GM23338 (cell line): ENCODE results near the gene NUBPL. TPM values are rescaled to one million over a fixed set of nuclear protein-coding genes. Genes with fewer than 3 reads are reported as not detected.

Experiments used
- CREB1 ChIP-seq: fragments of 250-450 bp; sonication (Bioruptor Pico); IDR thresholded peaks from 2 replicates; pipeline ENCODE4 v1.5.0; 2020; ENCODE audit warnings: low read depth, mild to moderate bottlenecking, moderate library complexity
- CTCF ChIP-seq, 2 experiments: fragments of 200-600 bp in 1 of 2; sonication (generic) in 1 of 2; conservative IDR thresholded peaks; 2 replicates each; pipeline versions ENCODE4 v1.5.1 to v1.6.1; 2016 to 2017; ENCODE audit warnings: antibody characterized with exemption in 2 of 2, low read depth in 2 of 2, mild to moderate bottlenecking in 2 of 2, moderate library complexity in 1 of 2
- ETS1 ChIP-seq: IDR thresholded peaks from 2 replicates; pipeline ENCODE4 v1.6.1; 2016; ENCODE audit warnings: antibody characterized with exemption
- EZH2phosphoT487 ChIP-seq: fragments of 200-600 bp; sonication (generic); IDR thresholded peaks from one replicate; pipeline ENCODE4 v1.8.1; 2018; ENCODE audit warnings: antibody characterized with exemption; ENCODE audit not compliant: unreplicated experiment
- JUNB ChIP-seq: IDR thresholded peaks from one replicate; pipeline ENCODE4 v1.6.1; 2016; ENCODE audit warnings: antibody characterized with exemption; ENCODE audit not compliant: unreplicated experiment
- NANOG ChIP-seq: IDR thresholded peaks from 2 replicates; pipeline ENCODE4 v1.6.1; 2016; ENCODE audit warnings: antibody characterized with exemption, borderline replicate concordance
- POLR2AphosphoS5 ChIP-seq: IDR thresholded peaks from 2 replicates; pipeline ENCODE4 v1.6.1; 2016; ENCODE audit warnings: antibody characterized with exemption, low read depth
- REST ChIP-seq: IDR thresholded peaks from one replicate; pipeline ENCODE4 v1.6.1; 2018; ENCODE audit warnings: antibody characterized with exemption; ENCODE audit not compliant: unreplicated experiment
- STAT1 ChIP-seq: IDR thresholded peaks from one replicate; pipeline ENCODE4 v1.6.1; 2016; ENCODE audit warnings: antibody characterized with exemption; ENCODE audit not compliant: unreplicated experiment
- ZNF114 ChIP-seq: fragments of 250-450 bp; sonication (Bioruptor Pico); IDR thresholded peaks from 2 replicates; pipeline ENCODE4 v1.5.0; 2020; ENCODE audit warnings: mild to moderate bottlenecking, moderate library complexity
- ZNF331 ChIP-seq: fragments of 250-450 bp; sonication (Bioruptor Pico); IDR thresholded peaks from 2 replicates; pipeline ENCODE4 v1.5.0; 2020; ENCODE audit warnings: low read depth, mild to moderate bottlenecking, moderate library complexity
- ZNF462 ChIP-seq: fragments of 250-450 bp; sonication (Bioruptor Pico); IDR thresholded peaks from 2 replicates; pipeline ENCODE4 v1.5.0; 2020; ENCODE audit warnings: mild to moderate bottlenecking, moderate library complexity
- polyA plus RNA-seq: library from polyadenylated mRNA; unstranded; fragments of >200 nt; fragmentation: Nextera tagmentation; extraction: Ambion mirVana; gene quantifications from 2 replicates; pipeline ENCODE4 v1.2.1, GENCODE V29; 2016
- total RNA-seq: library from RNA; depleted of rRNA; stranded (reverse); fragments of >200 nt; shearing (Covaris generic); gene quantifications from 2 replicates; pipeline ENCODE4 v1.2.3, GENCODE V29; 2014

NUBPL gene
- total and polyA plus RNA-seq, 2 experiments from 2014 or later = 6.1 to 20.7 TPM

GRCh38 chr14:31825459-31825858, 264.3 kb downstream of the NUBPL start (continued):
- no peak for TF ChIP-seq ZNF462 (CRISPR knock-in tag)
- TF ChIP-seq REST = no peak
- TF ChIP-seq JUNB = no peak
- TF ChIP-seq STAT1 = no peak
- no peak for TF ChIP-seq ETS1
- TF ChIP-seq CTCF (conservative IDR thresholded peaks at IDR 0.05; ENCODE audit: low read depth in 2 of 2) = no peak
- TF ChIP-seq EZH2phosphoT487 = no peak
- TF ChIP-seq POLR2AphosphoS5 = no peak
- TF ChIP-seq NANOG = no peak
- TF ChIP-seq ZNF114 = no peak
- TF ChIP-seq ZNF331 (CRISPR knock-in tag) = no peak
- no peak for TF ChIP-seq CREB1 (CRISPR knock-in tag)
